Osteocyte (in vitro differentiated cells): Measurements from ENCODE around the gene C1GALT1. TPM values are rescaled to one million over a fixed set of nuclear protein-coding genes. Genes with fewer than 3 reads are reported as not detected.

Experiments
- DNase-seq: peaks from one replicate; pipeline ENCODE4 v3.0.0; 2021; ENCODE audit warnings: mixed read lengths; ENCODE audit not compliant: unreplicated experiment; ENCODE audit errors: extremely low spot score
- H3K27ac Mint-ChIP-seq: one replicate; pipeline ENCODE4 v1.8.0; 2021; ENCODE audit warnings: mild to moderate bottlenecking, mixed read lengths; ENCODE audit not compliant: unreplicated experiment
- H3K27me3 Mint-ChIP-seq: one replicate; pipeline ENCODE4 v1.8.0; 2021; ENCODE audit warnings: mixed read lengths; ENCODE audit not compliant: unreplicated experiment
- H3K36me3 Mint-ChIP-seq: one replicate; pipeline ENCODE4 v1.8.0; 2021; ENCODE audit warnings: mixed read lengths; ENCODE audit not compliant: unreplicated experiment
- H3K4me1 Mint-ChIP-seq: one replicate; pipeline ENCODE4 v1.8.0; 2021; ENCODE audit warnings: mixed read lengths; ENCODE audit not compliant: unreplicated experiment
- H3K4me3 Mint-ChIP-seq: one replicate; pipeline ENCODE4 v1.8.0; 2021; ENCODE audit warnings: mild to moderate bottlenecking, moderate library complexity, mixed read lengths; ENCODE audit not compliant: unreplicated experiment
- H3K9me3 Mint-ChIP-seq: one replicate; pipeline ENCODE4 v1.8.0; 2021; ENCODE audit warnings: mixed read lengths; ENCODE audit not compliant: unreplicated experiment
- total RNA-seq: library from RNA; stranded (reverse); gene quantifications from 2 replicates; pipeline ENCODE4 v1.2.1, GENCODE V29; 2021
- TF ChIP-seq, protein P1 (sequence below): fragments of 200-600 bp; sonication (generic); IDR thresholded peaks from 2 replicates; pipeline ENCODE4 v1.5.0; 2021; ENCODE audit warnings: antibody characterized with exemption, mild to moderate bottlenecking, moderate library complexity

C1GALT1 gene
- total RNA-seq, 1 donor from 2014 or later = 30.9 TPM

- H3K4me3 Mint-ChIP-seq = peak overlapping the region; percentile 62
- TF ChIP-seq, protein P1, sequence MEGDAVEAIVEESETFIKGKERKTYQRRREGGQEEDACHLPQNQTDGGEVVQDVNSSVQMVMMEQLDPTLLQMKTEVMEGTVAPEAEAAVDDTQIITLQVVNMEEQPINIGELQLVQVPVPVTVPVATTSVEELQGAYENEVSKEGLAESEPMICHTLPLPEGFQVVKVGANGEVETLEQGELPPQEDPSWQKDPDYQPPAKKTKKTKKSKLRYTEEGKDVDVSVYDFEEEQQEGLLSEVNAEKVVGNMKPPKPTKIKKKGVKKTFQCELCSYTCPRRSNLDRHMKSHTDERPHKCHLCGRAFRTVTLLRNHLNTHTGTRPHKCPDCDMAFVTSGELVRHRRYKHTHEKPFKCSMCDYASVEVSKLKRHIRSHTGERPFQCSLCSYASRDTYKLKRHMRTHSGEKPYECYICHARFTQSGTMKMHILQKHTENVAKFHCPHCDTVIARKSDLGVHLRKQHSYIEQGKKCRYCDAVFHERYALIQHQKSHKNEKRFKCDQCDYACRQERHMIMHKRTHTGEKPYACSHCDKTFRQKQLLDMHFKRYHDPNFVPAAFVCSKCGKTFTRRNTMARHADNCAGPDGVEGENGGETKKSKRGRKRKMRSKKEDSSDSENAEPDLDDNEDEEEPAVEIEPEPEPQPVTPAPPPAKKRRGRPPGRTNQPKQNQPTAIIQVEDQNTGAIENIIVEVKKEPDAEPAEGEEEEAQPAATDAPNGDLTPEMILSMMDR = no peak
- peaks cover 24% of the 10 kb centered on the region for H3K4me1 Mint-ChIP-seq
Measured at GRCh38 chr7:7157887-7158271, 24.5 kb upstream of the C1GALT1 start.

DNA sequence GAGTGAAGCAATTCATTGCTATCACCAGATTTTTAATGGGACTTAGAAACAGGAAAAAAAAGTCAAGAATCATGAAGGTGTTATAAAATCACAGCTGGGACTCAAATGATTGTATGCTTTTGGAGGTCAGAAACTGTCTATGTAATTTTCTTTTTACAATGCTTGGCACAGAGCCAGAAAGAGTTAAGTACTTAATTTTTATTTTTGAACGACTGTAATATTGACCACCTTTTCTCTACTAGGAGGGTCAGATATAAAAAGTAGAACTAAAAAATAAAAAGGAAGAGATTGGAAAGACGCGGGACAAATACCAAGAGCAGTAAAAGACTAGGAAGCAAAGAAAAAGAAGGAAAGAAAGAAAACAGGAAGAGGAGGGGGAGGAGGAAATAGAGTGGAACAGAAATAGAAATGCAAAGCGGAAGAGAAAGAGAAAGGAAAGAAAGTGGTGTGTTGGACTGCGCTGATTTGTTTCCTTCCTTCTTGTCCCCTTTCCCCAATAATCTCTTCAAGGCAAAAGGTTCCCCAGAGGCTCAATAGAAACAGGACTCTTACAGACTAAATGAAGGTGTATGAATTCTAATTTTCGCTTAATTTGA lies 23.2 kb upstream of the C1GALT1 start:
- no peak for DNase-seq
- no peaks in the 10 kb centered on the region for H3K9me3 Mint-ChIP-seq
- H3K4me3 Mint-ChIP-seq = no peak overlapping the region
- TF ChIP-seq, protein P1 = no peak
- H3K36me3 Mint-ChIP-seq = peaks cover 1% of the 10 kb centered on the region
- peaks cover 24% of the 10 kb centered on the region for H3K4me1 Mint-ChIP-seq
- no peak overlapping the region for H3K27ac Mint-ChIP-seq
- H3K27me3 Mint-ChIP-seq = no peaks in the 10 kb centered on the region

More at GRCh38 chr7:7157887-7158271, 24.5 kb upstream of the C1GALT1 start:
- Mint-ChIP-seq H3K9me3 (no peaks in the 10 kb centered on the region), H3K27ac (peak overlapping the region; percentile 82), H3K36me3 (peaks cover 1% of the 10 kb centered on the region), H3K27me3 (no peaks in the 10 kb centered on the region)
- no peak for DNase-seq

GRCh38 chr7:7164591-7164990 lies 17.8 kb upstream of the C1GALT1 start:
- TF ChIP-seq, protein P1 = no peak
- Mint-ChIP-seq H3K4me3 (no peak overlapping the region), H3K9me3 (peaks cover 6% of the 10 kb centered on the region), H3K27ac (no peak overlapping the region), H3K4me1 (peaks cover 10% of the 10 kb centered on the region), H3K27me3 (no peaks in the 10 kb centered on the region), H3K36me3 (no peaks in the 10 kb centered on the region)
- no peak for DNase-seq

DNA sequence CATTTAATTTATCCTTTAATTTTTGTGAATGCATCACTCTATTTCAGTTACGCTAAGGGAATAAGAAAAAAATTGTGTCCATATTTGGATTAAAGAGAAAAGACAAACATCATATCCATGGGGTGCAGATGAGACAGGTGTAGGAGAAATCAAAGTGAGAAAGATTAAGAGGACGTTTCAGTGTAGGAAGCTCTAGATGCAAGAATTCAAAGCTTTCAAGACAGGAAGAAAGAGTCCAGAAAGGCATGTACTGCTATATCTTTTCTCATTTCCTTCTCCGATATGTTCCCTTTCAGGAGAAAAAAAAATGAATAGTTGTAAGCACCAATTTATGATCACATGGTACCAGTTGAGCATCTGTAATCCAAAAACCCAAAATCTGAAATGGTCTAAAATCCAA lies 17.0 kb upstream of the C1GALT1 start:
- Mint-ChIP-seq H3K9me3 (peaks cover 11% of the 10 kb centered on the region), H3K36me3 (peaks cover 3% of the 10 kb centered on the region)

GRCh38 chr7:7166318-7166717 lies 16.0 kb upstream of the C1GALT1 start:
- Mint-ChIP-seq H3K9me3 (peaks cover 17% of the 10 kb centered on the region), H3K36me3 (peaks cover 6% of the 10 kb centered on the region), H3K4me3 (no peak overlapping the region), H3K4me1 (peaks cover 10% of the 10 kb centered on the region), H3K27me3 (no peaks in the 10 kb centered on the region), H3K27ac (no peak overlapping the region)
- no peak for DNase-seq
- TF ChIP-seq, protein P1 = no peak

More for the DNA sequence above, 17.0 kb upstream of the C1GALT1 start:
- Mint-ChIP-seq H3K27ac (no peak overlapping the region), H3K4me1 (peaks cover 10% of the 10 kb centered on the region), H3K27me3 (no peaks in the 10 kb centered on the region), H3K4me3 (no peak overlapping the region)
- TF ChIP-seq, protein P1 = no peak
- no peak for DNase-seq
